GM12878 (cell line): ENCODE data around the gene ZNF688. TPM values are rescaled to one million over a fixed set of nuclear protein-coding genes. Genes with fewer than 3 reads are reported as not detected.

Source experiments
- BCL3 ChIP-seq: IDR thresholded peaks from 2 replicates; pipeline ENCODE4 v1.6.1; 2011; ENCODE audit warnings: borderline replicate concordance, low read depth, mild to moderate bottlenecking, moderate library complexity, low read length; ENCODE audit not compliant: insufficient read depth, poor library complexity, severe bottlenecking
- FOXM1 ChIP-seq: IDR thresholded peaks from 2 replicates; pipeline ENCODE4 v1.6.1; 2012; ENCODE audit warnings: low read depth, mild to moderate bottlenecking, inconsistent platforms, low read length, moderate library complexity
- GABPA ChIP-seq: IDR thresholded peaks from 2 replicates; pipeline ENCODE4 v1.6.1; 2014; ENCODE audit warnings: antibody characterized with exemption, low read depth, mild to moderate bottlenecking, inconsistent platforms
- GATAD2B ChIP-seq: fragments of 450-650 bp; conservative IDR thresholded peaks from 2 replicates; pipeline ENCODE4 v1.6.1; 2017; ENCODE audit warnings: low read depth, mild to moderate bottlenecking, moderate library complexity
- HCFC1 ChIP-seq: fragments of 150-350 bp; IDR thresholded peaks from 2 replicates; pipeline ENCODE4 v1.6.1; 2014; ENCODE audit warnings: low read length
- IRF4 ChIP-seq: IDR thresholded peaks from 2 replicates; pipeline ENCODE4 v1.6.1; 2011; ENCODE audit warnings: low read depth, low read length
- MAX ChIP-seq: IDR thresholded peaks from 2 replicates; pipeline ENCODE4 v1.6.1; 2012; ENCODE audit warnings: low read depth, low read length, improper control_type of control experiment
- MEF2A ChIP-seq: IDR thresholded peaks from 2 replicates; pipeline ENCODE4 v1.6.1; 2011; ENCODE audit warnings: low read depth, mild to moderate bottlenecking, low read length, moderate library complexity; ENCODE audit not compliant: insufficient read depth
- NFYA ChIP-seq: IDR thresholded peaks from 2 replicates; pipeline ENCODE4 v1.6.1; 2011; ENCODE audit warnings: low read depth, mild to moderate bottlenecking, low read length, improper control_type of control experiment, borderline replicate concordance
- NRF1 ChIP-seq: conservative IDR thresholded peaks from 2 replicates; pipeline ENCODE4 v1.6.1; 2011; ENCODE audit warnings: mild to moderate bottlenecking, low read depth, low read length, improper control_type of control experiment
- PML ChIP-seq: IDR thresholded peaks from 2 replicates; pipeline ENCODE4 v1.6.1; 2012; ENCODE audit warnings: low read length, inconsistent platforms
- POLR2AphosphoS2 ChIP-seq: IDR thresholded peaks from 2 replicates; pipeline ENCODE4 v1.6.1; 2011; ENCODE audit warnings: low read depth, mild to moderate bottlenecking, low read length, improper control_type of control experiment, moderate library complexity
- SMAD5 ChIP-seq: IDR thresholded peaks from 2 replicates; pipeline ENCODE4 v1.6.1; 2016; ENCODE audit warnings: antibody characterized with exemption, low read depth
- STAT1 ChIP-seq: fragments of 450-650 bp; conservative IDR thresholded peaks from 2 replicates; pipeline ENCODE4 v1.6.1; 2014; ENCODE audit warnings: antibody characterized with exemption, mild to moderate bottlenecking
- USF2 ChIP-seq: IDR thresholded peaks from 2 replicates; pipeline ENCODE4 v1.6.1; 2011; ENCODE audit warnings: low read depth, low read length, improper control_type of control experiment, borderline replicate concordance
- YY1 ChIP-seq: IDR thresholded peaks from 2 replicates; pipeline ENCODE4 v1.6.1; 2011; ENCODE audit warnings: low read depth, mild to moderate bottlenecking, low read length
- ZBED1 ChIP-seq: IDR thresholded peaks from 2 replicates; pipeline ENCODE4 v1.6.1; 2016; ENCODE audit warnings: borderline replicate concordance
- polyA plus RNA-seq, 11 experiments: library from polyadenylated mRNA; depleted of rRNA in 4 of 11; unstranded in 6 of 11; stranded (reverse) in 5 of 11; fragments of >200 nt; fragmentation: Nextera tagmentation in 4 of 11; fragmentation: Illumina TruSeq in 1 of 11; extraction: Ambion mirVana in 4 of 11; extraction: Trizol in 1 of 11; gene quantifications; 1 replicate in 1 of 11; 2 replicates in 10 of 11; pipeline versions ENCODE4 v1.2.1 to v1.2.3, GENCODE V29; 2011 to 2016; ENCODE audit warnings: inconsistent platforms in 2 of 11, missing spikeins in 2 of 11, low read depth in 1 of 11
- total RNA-seq, 4 experiments: library from RNA; depleted of rRNA in 3 of 4; stranded (reverse); fragments of >200 nt in 3 of 4; fragmentation: Illumina TruSeq in 1 of 4; extraction: Trizol in 1 of 4; gene quantifications; 2 replicates each; pipeline versions ENCODE4 v1.2.1 to v1.2.3, GENCODE V29; 2013 to 2021
- TF ChIP-seq, protein P1 (sequence below): fragments of 450-650 bp; conservative IDR thresholded peaks from 2 replicates; pipeline ENCODE4 v1.6.1; 2017; ENCODE audit warnings: mild to moderate bottlenecking, moderate library complexity
- TF ChIP-seq, protein P2 (sequence below): fragments of 450-650 bp; IDR thresholded peaks from 2 replicates; pipeline ENCODE4 v1.6.1; 2016; ENCODE audit warnings: mild to moderate bottlenecking, moderate library complexity, borderline replicate concordance
- TF ChIP-seq, protein P3 (sequence below): fragments of 450-650 bp; IDR thresholded peaks from 2 replicates; pipeline ENCODE4 v1.6.1; 2014; ENCODE audit warnings: mild to moderate bottlenecking

Gene ZNF688
- total and polyA plus RNA-seq, 10 of the 15 experiments (the other 5 are each of a cell fraction or from before 2014, with no cell fraction given): 0.14 to 17.4 (median 10.6) TPM

DNA sequence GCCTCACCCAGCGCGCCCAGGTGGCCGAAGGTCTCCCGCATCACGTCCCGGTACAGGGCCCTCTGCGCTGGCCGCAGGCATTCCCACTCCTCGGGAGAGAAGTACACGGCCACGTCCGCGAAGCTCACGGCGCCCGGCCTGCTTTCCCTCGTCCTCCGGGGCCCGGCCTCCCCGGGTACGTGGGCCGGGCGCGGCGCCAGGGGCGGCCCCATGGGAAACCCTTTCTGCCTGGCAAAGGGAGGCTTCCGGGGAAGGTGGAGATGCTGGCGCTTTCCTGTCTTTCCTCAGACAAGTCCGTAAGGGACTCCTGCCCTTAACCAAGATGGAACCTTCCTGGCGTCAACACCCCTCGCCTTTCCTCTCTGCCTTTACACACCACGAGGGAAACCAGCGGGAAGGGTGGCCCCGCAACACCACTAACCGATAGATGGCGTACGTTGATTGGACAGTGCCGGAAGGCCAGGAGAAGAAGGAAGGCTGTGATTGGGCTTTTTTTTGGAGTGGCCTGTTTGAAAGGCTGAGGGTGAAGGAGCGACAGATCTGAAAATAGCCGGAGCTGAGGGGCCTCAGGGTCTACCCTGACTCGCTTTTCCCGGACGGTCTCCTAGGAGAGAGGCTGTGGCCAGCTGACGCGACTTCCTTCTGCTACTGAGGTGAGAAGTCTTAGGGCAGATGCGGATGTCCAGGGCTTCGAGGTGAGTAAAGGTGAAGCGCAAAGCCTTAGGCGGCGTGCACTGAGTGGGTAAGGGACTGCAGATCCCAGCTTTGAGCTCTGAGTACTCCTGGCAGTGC, 14.1 kb upstream of the ZNF688 start, which contains the start of gene ZNF785 (continued):
- TF ChIP-seq, protein P1, sequence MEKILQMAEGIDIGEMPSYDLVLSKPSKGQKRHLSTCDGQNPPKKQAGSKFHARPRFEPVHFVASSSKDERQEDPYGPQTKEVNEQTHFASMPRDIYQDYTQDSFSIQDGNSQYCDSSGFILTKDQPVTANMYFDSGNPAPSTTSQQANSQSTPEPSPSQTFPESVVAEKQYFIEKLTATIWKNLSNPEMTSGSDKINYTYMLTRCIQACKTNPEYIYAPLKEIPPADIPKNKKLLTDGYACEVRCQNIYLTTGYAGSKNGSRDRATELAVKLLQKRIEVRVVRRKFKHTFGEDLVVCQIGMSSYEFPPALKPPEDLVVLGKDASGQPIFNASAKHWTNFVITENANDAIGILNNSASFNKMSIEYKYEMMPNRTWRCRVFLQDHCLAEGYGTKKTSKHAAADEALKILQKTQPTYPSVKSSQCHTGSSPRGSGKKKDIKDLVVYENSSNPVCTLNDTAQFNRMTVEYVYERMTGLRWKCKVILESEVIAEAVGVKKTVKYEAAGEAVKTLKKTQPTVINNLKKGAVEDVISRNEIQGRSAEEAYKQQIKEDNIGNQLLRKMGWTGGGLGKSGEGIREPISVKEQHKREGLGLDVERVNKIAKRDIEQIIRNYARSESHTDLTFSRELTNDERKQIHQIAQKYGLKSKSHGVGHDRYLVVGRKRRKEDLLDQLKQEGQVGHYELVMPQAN: peak; percentile 98
- no peak for TF ChIP-seq IRF4
- peak; percentile 51; the same call in 1 of the 2 replicates for TF ChIP-seq GATAD2B
- no peak for TF ChIP-seq NRF1
- TF ChIP-seq, protein P2, sequence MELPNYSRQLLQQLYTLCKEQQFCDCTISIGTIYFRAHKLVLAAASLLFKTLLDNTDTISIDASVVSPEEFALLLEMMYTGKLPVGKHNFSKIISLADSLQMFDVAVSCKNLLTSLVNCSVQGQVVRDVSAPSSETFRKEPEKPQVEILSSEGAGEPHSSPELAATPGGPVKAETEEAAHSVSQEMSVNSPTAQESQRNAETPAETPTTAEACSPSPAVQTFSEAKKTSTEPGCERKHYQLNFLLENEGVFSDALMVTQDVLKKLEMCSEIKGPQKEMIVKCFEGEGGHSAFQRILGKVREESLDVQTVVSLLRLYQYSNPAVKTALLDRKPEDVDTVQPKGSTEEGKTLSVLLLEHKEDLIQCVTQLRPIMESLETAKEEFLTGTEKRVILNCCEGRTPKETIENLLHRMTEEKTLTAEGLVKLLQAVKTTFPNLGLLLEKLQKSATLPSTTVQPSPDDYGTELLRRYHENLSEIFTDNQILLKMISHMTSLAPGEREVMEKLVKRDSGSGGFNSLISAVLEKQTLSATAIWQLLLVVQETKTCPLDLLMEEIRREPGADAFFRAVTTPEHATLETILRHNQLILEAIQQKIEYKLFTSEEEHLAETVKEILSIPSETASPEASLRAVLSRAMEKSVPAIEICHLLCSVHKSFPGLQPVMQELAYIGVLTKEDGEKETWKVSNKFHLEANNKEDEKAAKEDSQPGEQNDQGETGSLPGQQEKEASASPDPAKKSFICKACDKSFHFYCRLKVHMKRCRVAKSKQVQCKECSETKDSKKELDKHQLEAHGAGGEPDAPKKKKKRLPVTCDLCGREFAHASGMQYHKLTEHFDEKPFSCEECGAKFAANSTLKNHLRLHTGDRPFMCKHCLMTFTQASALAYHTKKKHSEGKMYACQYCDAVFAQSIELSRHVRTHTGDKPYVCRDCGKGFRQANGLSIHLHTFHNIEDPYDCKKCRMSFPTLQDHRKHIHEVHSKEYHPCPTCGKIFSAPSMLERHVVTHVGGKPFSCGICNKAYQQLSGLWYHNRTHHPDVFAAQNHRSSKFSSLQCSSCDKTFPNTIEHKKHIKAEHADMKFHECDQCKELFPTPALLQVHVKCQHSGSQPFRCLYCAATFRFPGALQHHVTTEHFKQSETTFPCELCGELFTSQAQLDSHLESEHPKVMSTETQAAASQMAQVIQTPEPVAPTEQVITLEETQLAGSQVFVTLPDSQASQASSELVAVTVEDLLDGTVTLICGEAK: peak; percentile 85
- TF ChIP-seq HCFC1: peak; percentile 86
- TF ChIP-seq, protein P3, sequence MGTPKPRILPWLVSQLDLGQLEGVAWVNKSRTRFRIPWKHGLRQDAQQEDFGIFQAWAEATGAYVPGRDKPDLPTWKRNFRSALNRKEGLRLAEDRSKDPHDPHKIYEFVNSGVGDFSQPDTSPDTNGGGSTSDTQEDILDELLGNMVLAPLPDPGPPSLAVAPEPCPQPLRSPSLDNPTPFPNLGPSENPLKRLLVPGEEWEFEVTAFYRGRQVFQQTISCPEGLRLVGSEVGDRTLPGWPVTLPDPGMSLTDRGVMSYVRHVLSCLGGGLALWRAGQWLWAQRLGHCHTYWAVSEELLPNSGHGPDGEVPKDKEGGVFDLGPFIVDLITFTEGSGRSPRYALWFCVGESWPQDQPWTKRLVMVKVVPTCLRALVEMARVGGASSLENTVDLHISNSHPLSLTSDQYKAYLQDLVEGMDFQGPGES: peak; percentile 77; the same call in 1 of the 2 replicates
- TF ChIP-seq STAT1: no peak
- TF ChIP-seq YY1: peak; percentile 99
- TF ChIP-seq ZBED1: no peak
- peak; percentile 74 for TF ChIP-seq GABPA
- TF ChIP-seq MAX: peak; percentile 99
- peak; percentile 63; the same call in 1 of the 2 replicates for TF ChIP-seq MEF2A
- peak; percentile 63; the same call in 1 of the 2 replicates for TF ChIP-seq PML
- TF ChIP-seq FOXM1: peak; percentile 65
- TF ChIP-seq USF2: peak; percentile 11; the same call in 1 of the 2 replicates
- TF ChIP-seq POLR2AphosphoS2: no peak
- TF ChIP-seq NFYA: peak; percentile 76
- 0 out of 2 replicates have a peak, but pooled peaks have one; percentile 18 for TF ChIP-seq SMAD5
- no peak for TF ChIP-seq BCL3
